ENCODE measurements around the gene BICD2. TPM values are rescaled to one million over a fixed set of nuclear protein-coding genes. Genes with fewer than 3 reads are reported as not detected.

The BICD2 gene
- total RNA-seq, 1 experiment from 2014 or later = 40.6 TPM

DNA sequence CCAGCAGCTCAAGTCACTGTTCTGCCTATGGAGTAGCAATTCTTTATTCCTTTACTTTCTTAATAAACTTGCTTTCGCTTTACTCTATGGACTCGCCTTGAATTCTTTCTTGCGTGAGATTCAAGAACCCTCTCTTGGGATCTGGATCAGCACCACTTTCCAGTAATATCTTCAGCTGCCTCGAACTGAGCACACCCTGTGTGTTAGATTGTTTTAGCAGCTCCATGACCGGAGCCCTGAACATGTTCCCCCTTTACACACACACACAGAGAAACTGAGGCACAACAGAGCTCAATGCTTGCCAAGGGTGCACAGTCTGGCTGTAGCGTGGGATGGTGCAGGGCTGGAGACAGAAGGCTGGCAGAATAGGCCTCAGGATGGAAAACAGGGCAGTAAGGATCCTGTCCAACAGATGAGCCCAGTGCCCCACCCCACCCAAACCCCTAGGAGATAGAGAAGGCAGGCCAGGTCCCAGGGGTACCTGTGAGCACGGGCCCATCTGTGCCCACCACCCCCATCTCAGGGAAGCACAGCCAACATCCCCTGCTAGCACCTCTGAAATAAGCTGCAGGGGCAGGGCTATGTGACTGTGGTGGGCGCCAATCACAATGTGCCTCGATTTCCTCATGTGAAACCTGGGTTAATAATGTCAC is 27.9 kb downstream of the BICD2 start:
- no peaks in the 10 kb centered on the region for H3K27me3 ChIP-seq (ENCODE audit: insufficient read depth, low read depth)
- H3K4me2 ChIP-seq = no peak overlapping the region
- CTCF ChIA-PET = interaction anchor here (0.6 kb wide), 1 partner anchor 52 kb away, joined by 3 read pairs; no protein-coding TSS in a partner anchor
- no peak for DNase-seq
- no TSS peak for BruUV-seq (replicated peaks)
- H3F3A ChIP-seq (ENCODE audit: insufficient read depth, low read depth) = peaks cover 2% of the 10 kb centered on the region; the same call in 1 of the 2 replicates
- H3K79me2 ChIP-seq (ENCODE audit: low read depth) = peaks cover 90% of the 10 kb centered on the region
- no peak overlapping the region for H3K27ac ChIP-seq
- POLR2A ChIA-PET (ENCODE audit: unreplicated experiment) = no interaction called here
- H3K36me3 ChIP-seq (ENCODE audit: low read depth) = no peaks in the 10 kb centered on the region; the same call in 1 of the 2 replicates
- no peak overlapping the region for H3K4me3 ChIP-seq
- H3K4me1 ChIP-seq (replicated peaks; ENCODE audit: insufficient read depth) = no peaks in the 10 kb centered on the region
- TF ChIP-seq, protein P1, sequence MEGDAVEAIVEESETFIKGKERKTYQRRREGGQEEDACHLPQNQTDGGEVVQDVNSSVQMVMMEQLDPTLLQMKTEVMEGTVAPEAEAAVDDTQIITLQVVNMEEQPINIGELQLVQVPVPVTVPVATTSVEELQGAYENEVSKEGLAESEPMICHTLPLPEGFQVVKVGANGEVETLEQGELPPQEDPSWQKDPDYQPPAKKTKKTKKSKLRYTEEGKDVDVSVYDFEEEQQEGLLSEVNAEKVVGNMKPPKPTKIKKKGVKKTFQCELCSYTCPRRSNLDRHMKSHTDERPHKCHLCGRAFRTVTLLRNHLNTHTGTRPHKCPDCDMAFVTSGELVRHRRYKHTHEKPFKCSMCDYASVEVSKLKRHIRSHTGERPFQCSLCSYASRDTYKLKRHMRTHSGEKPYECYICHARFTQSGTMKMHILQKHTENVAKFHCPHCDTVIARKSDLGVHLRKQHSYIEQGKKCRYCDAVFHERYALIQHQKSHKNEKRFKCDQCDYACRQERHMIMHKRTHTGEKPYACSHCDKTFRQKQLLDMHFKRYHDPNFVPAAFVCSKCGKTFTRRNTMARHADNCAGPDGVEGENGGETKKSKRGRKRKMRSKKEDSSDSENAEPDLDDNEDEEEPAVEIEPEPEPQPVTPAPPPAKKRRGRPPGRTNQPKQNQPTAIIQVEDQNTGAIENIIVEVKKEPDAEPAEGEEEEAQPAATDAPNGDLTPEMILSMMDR (conservative IDR thresholded peaks at IDR 0.05) = no peak
- no peak for TF ChIP-seq EZH2 (IDR thresholded peaks at IDR 0.05; ENCODE audit: low read depth)
- intact Hi-C loops (cut with micrococcal nuclease; ENCODE audit: unreplicated experiment) = no loop called here
- H3K9me2 ChIP-seq (ENCODE audit: insufficient read depth) = no peaks in the 10 kb centered on the region
- H2AFZ ChIP-seq = no peak overlapping the region
- H3K9me3 ChIP-seq (ENCODE audit: insufficient read depth, low read depth) = no peaks in the 10 kb centered on the region
- H4K20me1 ChIP-seq (ENCODE audit: insufficient read depth) = peaks cover 22% of the 10 kb centered on the region

DNA sequence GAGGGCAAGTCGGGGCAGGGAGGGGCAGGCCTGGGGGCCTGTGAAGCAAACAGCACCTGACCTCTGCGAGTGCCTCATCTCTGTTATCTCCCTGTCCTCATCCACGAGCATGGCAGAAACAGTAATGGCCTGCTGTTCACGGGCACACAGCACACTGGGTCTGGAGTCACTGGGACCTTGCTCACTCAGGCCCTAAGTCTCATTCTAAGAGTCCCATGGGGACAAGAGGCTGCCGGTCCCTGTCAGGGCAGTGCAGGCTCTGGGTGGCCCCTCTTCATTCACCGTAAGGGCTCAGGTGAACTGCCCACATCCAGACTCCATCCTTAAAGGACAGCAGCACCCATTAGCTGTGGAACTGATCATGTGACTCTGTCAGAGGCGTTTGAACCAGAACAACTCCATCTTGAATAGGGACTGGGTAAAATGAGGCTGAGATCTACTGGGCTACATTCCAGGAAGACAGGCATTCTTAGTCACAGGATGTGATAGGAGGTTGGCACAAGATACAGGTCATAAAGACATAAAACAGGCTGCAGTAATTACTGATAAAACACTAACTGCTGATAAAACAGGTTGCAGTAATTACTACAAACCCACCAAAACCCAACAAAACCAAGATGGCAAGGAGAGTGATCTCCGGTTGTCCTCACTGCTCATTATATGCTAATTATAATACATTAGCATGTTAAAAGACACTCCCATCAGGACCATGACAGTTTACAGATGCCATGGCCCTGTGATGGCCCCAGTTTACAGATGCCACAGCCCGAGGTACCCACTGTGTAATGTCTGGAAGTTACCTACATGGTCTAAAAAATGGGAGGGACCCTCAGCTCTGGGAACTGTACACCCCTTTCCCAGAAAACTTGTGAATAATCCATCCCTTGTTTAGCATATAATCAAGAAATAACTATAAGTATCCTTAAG is 28.7 kb downstream of the BICD2 start:
- no peaks in the 10 kb centered on the region for H3K27me3 ChIP-seq (ENCODE audit: insufficient read depth, low read depth)
- H2AFZ ChIP-seq = no peak overlapping the region
- no peak overlapping the region for H3K4me2 ChIP-seq
- peaks cover 89% of the 10 kb centered on the region for H3K79me2 ChIP-seq (ENCODE audit: low read depth)
- ChIA-PET CTCF (no interaction called here), POLR2A (ENCODE audit: unreplicated experiment) (no interaction called here)
- H4K20me1 ChIP-seq (ENCODE audit: insufficient read depth) = peaks cover 24% of the 10 kb centered on the region
- no peaks in the 10 kb centered on the region; the same call in 1 of the 2 replicates for H3K36me3 ChIP-seq (ENCODE audit: low read depth)
- H3K9me2 ChIP-seq (ENCODE audit: insufficient read depth) = no peaks in the 10 kb centered on the region
- TF ChIP-seq EZH2 (IDR thresholded peaks at IDR 0.05; ENCODE audit: low read depth) = no peak
- TF ChIP-seq, protein P1 (conservative IDR thresholded peaks at IDR 0.05) = no peak
- BruUV-seq (replicated peaks) = no TSS peak
- H3K4me1 ChIP-seq (replicated peaks; ENCODE audit: insufficient read depth) = no peaks in the 10 kb centered on the region
- H3K4me3 ChIP-seq = no peak overlapping the region
- DNase-seq = no peak
- intact Hi-C loops (cut with micrococcal nuclease; ENCODE audit: unreplicated experiment) = no loop called here
- peaks cover 5% of the 10 kb centered on the region; the same call in 1 of the 2 replicates for H3F3A ChIP-seq (ENCODE audit: insufficient read depth, low read depth)
- no peaks in the 10 kb centered on the region for H3K9me3 ChIP-seq (ENCODE audit: insufficient read depth, low read depth)
- no peak overlapping the region for H3K27ac ChIP-seq

DNA sequence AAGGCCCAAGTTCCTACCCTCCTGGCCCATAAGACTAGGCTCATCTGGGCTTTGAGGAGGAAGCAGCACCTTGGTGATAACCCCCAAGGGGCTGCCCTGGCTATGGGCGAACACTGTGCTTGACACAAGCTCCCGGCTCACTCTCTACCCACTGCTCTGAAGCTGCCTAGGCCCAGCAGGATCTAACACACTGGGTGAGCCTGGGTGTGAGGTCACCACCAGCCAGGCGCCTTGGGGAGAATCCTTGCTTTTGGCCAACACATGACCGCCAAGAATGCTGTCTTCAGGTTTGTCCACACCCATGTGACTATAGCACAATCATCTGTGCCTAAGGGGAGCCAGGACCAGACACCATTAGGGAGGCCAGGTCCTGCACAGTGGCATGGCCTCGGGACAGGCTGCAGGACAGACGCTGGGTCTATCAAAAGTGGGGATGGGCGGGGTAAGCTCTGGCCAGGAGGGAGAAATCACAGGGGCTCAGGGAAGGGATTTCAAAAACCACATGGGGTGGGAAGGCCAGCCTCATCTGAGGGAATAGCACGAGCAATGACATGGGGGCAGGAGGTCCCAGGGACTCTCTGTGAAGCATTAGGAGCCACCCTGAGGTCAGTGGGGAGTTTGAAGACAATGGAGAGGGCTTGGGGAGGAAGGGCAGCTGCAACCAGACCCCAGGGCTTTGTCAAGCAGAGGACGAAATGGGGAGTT is 29.6 kb downstream of the BICD2 start:
- no TSS peak for BruUV-seq (replicated peaks)
- H3F3A ChIP-seq (ENCODE audit: insufficient read depth, low read depth) = peaks cover 5% of the 10 kb centered on the region; the same call in 1 of the 2 replicates
- no peaks in the 10 kb centered on the region for H3K4me1 ChIP-seq (replicated peaks; ENCODE audit: insufficient read depth)
- H4K20me1 ChIP-seq (ENCODE audit: insufficient read depth) = peaks cover 25% of the 10 kb centered on the region
- H3K27ac ChIP-seq = no peak overlapping the region
- no peak for DNase-seq
- ChIA-PET CTCF (no interaction called here), POLR2A (ENCODE audit: unreplicated experiment) (interaction anchor here (0.5 kb wide), 1 partner anchor 12 kb away, joined by 3 read pairs; no protein-coding TSS in a partner anchor)
- TF ChIP-seq, protein P1 (conservative IDR thresholded peaks at IDR 0.05) = no peak
- TF ChIP-seq EZH2 (IDR thresholded peaks at IDR 0.05; ENCODE audit: low read depth) = no peak
- no peak overlapping the region for H3K4me3 ChIP-seq
- H3K79me2 ChIP-seq (ENCODE audit: low read depth) = peaks cover 88% of the 10 kb centered on the region
- H3K9me3 ChIP-seq (ENCODE audit: insufficient read depth, low read depth) = no peaks in the 10 kb centered on the region
- H2AFZ ChIP-seq = no peak overlapping the region
- no peaks in the 10 kb centered on the region for H3K36me3 ChIP-seq (ENCODE audit: low read depth)
- H3K9me2 ChIP-seq (ENCODE audit: insufficient read depth) = no peaks in the 10 kb centered on the region
- no peak overlapping the region for H3K4me2 ChIP-seq
- H3K27me3 ChIP-seq (ENCODE audit: insufficient read depth, low read depth) = no peaks in the 10 kb centered on the region
- intact Hi-C loops (cut with micrococcal nuclease; ENCODE audit: unreplicated experiment) = no loop called here

Data from PC-9 (cell line).